ENCODE data around the gene OR8K3.

Gene OR8K3
- total RNA-seq = 0 reads per million in 4 experiments

DNA sequence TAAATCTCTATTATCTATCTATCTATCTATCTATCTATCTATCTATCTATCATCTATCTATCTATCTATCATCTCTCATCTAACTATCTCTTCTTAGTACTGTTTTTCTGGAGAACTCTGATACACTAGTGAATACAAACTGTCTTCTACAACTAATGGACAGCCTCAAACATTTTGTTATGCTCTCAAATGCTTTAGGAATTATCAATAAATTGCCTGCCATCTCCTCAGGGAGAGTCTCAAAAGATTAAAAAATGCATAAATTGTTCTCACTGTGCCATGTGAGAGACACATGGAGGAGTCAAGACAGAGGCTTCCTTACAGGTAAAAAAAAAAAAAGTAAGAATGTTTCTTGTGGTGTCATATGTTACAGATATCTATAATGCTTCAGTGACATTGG is at the start of gene OR8K3:
TSS of gene OR8K3 (plus strand) at position 301 of the 400 bp plus-strand sequence. CDS start 3,163 bp downstream, outside the sequence.
- DNase-seq = no peak

DNA sequence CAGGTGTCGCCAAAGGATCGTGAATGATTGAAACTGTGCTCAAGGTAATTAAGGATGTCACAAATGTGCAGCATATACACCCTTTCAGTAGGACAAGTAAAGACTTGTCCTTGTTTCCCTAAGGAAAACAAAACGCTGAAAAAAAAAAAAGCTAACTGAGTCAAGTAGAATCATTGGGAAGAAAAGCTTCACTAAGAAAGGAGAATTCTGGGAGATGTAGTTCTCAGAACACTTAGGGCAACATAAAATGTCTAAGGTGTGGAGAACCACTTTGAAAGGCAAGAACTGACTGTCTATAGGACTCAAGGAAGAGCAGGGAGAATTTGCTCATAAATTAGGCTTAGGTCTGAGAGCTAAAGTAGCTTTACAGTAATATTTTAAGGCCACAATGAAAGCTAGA is 43.9 kb upstream of the OR8K3 start:
- no peak for DNase-seq

DNA sequence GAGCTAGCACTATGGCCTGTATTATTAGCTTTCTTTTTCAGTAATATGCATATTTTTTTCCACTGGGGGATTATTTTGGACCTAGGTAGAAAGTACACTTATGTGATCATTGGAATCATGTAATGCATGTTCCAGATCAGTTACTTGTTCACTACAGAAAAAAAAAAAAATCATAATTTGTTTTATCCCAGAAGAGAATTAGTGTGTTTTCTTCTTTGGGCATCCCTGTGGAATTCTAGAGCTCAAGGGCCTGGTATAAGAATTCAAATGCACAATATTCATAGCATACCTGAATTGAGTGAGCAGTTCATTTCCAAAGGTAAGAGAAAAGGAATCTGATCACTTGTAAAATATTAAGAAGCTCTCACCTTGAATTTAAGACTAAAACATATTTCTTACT is 41.1 kb upstream of the OR8K3 start, which contains the start of gene OR5T1:
TSS of gene OR5T1 (plus strand) at position 301 of the 400 bp plus-strand sequence. CDS start 1,485 bp downstream, outside the sequence.
- no peak for DNase-seq

DNA sequence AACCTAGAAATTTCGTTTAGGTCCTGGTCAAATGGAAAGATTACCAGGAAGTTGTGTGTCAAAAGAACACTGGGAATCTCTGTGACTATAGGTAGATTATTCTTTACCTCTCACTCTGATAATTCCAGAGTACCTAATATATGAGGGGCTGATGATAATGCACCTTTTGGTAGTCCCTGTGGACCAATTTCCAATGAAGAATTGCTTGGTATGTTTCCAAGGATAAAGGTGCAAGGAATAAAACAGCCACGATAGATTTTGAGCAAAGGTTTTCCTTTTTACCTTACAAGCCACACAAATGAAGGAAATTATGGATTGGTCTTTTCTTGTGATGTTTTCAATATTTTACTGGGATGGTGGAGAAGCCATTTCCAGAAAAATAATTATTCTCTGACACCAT is 22.8 kb upstream of the OR8K3 start, which contains the start of gene OR8H1:
TSS of gene OR8H1 (minus strand) at position 101 of the 400 bp plus-strand sequence. CDS start 1,192 bp downstream, outside the sequence.
- DNase-seq = no peak

DNA sequence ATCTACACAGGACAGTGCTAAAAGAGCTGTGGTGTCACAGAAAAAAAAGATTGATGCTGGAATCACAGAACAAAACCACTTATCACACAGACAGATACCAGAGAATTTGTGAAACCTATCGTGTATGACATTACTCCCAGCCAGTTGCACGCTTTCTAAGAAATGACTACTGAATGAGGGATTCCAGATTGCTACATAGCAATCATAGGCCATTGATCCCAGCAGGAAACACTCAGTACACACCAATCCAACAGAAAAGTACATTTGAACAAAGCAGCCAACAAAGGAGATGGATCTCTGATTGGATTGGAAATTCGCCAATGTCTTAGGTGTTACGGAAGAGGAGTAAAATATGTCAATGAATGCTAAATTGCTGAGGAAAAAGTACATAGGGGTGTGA is 18.0 kb upstream of the OR8K3 start:
- DNase-seq = no peak

DNA sequence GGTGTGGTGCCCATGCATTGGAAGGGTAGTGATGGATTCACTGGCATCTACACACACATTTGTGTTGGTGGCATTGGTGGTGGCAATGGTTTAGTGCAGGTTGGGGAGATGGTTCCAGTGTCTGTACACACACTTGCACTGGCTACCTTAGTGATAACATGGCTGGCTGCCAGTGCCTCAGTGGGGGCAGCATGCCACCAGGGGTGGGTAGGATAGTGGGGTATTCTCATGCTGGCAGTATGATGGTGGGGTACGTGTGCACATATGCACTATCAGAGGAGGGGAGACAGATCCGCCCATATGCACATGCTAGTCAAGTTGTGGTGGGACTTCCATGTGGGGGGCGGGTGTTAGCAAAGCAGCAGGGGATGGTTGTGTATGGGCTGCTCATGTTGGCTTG is 7.1 kb upstream of the OR8K3 start:
- DNase-seq = no peak

DNA sequence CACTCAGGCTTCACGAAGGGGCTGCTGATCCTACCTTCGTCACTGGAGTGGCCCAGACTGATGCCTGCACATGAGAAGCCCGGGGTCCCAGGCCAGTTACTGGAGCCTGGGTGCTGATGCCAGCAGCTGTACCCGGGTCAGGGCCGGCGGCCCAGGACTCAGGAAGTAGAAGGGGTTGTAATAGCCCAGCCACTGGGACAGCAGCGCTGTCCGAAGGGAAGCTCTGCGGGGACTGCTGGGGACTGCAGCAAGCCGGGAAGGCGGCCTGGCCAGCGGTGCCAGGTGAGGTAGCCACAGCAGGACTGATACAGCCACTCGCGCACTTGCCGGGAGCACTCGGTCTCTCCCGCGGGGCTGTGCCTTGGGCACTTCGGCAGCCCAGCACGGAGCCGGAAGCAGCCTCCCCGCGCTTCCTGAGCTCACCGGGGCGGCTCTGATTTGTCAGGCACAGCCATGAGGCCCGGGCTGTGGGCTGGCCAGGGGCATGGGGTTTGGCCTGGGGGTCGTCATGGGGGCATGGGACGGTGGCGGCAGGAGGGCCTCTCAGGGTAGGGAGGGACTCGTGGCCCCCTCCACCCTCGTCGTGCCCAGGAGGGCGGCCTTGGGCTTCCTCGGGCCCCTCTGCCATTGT is 17.0 kb downstream of the OR8K3 start:
- no peak for DNase-seq

DNA sequence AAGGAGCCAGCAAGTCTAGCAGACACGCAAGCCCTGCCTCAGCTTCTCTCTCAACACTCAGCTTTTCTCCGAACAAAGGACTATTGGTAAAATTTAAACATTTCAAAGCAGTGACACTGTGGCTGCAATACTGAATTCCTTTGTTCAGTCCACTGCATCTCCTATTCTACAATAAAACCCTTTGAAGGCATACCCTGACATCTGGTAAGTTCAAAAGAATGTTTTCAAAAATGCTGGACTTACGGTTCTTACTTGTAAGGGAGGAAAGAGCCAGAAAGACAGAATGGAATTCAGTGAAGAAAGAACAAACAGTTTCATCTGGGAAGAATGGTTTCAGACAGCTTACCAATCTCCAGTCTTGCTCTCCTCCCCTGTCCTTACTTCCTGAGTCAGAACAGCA is 18.2 kb downstream of the OR8K3 start:
- no peak for DNase-seq

DNA sequence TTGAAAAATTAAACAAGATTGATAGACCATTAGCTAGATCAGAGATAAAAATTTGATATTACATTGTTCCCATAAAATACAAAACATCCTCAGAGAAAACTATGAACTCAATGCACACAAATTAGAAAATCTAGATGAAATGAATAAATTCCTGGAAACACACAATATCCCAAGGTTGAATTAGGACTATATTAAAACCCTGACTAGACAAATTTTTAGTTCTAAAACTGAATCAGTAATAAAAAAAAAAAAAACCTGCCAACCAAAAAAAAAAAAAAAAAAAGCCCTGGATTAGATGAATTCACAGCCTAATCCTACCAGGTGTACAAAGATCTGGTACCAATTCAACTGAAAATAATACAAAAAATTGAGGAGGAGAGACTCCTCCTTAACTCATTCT is 25.3 kb downstream of the OR8K3 start:
- DNase-seq = no peak

DNA sequence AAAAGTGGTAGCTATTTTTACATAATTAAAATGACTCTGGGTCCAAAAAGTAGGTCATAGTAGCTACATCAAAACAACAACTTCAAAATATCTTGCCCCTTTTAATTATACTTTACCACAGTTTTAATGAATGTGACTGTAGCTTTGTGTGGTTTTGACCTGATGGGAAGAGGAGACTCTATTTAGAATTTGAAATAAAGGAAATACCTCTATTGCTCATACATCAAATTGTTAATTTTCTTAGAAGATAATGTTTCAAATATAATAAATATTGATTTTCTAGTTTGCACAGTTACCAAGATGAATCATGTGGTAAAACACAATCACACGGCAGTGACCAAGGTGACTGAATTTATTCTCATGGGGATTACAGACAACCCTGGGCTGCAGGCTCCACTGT is 30.8 kb downstream of the OR8K3 start, which contains the start of gene OR8K1:
TSS of gene OR8K1 (plus strand) at position 301 of the 400 bp plus-strand sequence. CDS start at position 301, 0 bp downstream.
- DNase-seq = no peak

DNA sequence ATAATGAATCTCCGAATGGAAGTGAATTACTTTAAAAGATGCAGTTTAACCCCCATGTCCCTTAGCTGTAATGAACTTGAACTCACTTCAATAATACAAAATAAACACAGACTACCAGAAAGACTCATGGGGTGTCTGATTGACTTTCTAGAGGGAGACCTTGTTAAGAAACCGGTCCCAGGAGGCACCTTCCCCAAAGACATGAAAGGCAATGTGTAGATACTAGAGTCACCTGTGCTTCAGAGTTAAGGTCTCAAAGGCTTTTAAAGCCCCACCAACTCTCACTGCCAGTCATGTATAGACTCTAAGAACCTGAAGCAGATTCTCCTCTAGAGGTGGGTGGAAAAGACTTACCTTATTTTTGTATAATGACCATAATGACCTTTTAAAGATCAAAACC is 39.0 kb downstream of the OR8K3 start, which contains the start of gene OR8J1:
TSS of gene OR8J1 (plus strand) at position 301 of the 400 bp plus-strand sequence. CDS start 5,956 bp downstream, outside the sequence.
- DNase-seq = no peak
